Ammon's horn (tissue), 1 donor: ENCODE results near the gene SLC6A17.

ENCODE experiments used
- DNase-seq: peaks from one replicate; pipeline ENCODE4 v3.0.0-alpha.2; 2016; ENCODE audit warnings: low spot score

Gene SLC6A17

DNA sequence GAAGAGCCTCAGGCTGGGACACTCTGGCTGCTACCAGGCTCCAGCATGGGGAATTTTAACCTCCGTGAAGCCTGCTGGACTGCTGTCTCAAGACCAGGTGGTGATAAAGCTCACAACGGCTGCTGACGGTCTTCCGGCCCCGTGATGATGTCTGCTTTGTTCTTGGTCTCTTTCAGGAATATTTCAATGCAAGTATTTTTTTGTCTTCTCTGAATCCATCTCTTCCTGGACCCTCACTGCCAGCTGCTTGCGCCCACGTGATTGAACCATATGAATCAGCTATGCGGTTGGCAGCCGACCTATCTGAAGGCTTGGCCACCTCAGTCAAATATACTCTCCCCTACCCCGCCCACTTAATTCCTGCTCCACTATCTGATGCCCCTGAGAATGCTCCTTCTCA lies 14.6 kb upstream of the SLC6A17 start:
- DNase-seq, result no peak

DNA sequence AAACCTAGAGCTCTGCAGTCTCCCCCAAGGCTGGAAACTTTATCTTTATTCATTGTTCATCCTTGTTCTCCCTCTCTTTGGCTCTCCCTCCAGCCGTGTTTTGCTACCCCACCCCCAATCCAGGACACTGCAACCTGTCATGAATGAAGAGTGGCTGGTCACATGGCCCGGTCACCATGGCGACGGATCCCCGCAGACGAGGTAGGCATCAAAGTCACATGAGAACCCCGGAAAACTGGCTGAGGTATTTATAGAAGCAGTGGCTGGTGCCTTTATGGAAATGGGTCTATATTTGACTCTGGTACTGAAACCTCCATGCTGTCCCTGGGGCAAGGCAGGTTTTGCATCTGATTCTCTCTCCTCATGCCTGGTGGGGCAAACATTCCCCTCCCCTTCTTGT lies 13.4 kb upstream of the SLC6A17 start:
- DNase-seq, result peak; percentile 78

DNA sequence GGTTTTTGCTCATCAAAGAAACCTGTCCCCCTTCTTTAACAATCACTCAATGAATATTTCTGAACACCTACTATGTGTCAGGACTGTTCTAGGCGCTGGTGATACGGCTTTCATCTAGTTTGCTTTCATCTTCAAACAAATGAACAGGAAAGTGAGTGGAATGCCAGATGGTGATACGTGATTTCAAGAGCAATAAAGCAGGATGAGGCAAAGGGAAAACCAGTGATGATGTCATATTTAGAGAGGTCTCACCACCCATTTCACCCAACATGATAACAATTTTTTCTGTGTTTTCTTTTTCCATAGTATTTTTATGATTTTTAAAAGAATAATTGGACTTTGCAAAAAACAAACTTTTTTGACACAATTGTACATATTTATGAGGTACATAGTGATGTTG lies 11.3 kb upstream of the SLC6A17 start:
- no peak for DNase-seq

DNA sequence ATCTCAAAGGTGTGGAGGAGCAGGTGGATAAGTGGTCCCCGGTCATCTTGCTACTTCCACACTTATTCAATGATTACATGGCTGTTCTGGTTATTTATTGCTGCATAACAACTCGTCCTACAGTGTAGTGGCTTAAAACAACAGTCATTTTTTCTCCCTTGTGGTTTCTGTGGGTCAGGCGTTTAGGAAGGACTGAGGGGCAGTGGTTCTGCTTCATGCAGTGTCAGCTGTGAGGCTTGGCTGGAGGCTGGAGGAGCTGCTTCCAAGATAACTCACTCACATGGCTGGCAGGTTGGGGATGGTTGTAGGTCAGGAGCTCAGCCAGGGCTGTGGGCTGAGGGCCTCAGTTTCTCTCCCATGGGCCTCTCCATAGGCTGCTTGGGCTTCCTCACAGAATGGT lies 5.9 kb upstream of the SLC6A17 start:
- no peak for DNase-seq

DNA sequence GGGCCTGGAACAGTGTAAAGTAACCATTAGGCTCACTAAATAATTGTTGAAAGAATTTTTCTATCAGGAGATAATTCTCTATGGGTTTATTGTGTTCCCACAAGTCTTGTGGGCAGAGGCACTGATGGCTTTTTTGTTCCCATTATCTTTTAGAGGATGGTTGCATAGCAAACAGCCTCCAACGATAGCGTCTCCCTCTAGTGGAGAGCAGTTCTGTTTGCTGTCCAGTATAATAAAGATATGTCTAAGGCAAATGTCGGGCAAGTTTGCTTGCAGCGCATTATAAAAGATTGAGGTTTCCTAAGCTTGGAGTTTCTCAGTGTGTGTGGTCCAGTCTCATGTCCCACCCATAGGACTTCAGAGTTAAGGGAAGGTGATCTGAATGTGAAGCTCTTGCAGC lies 1.3 kb upstream of the SLC6A17 start:
- no peak for DNase-seq

DNA sequence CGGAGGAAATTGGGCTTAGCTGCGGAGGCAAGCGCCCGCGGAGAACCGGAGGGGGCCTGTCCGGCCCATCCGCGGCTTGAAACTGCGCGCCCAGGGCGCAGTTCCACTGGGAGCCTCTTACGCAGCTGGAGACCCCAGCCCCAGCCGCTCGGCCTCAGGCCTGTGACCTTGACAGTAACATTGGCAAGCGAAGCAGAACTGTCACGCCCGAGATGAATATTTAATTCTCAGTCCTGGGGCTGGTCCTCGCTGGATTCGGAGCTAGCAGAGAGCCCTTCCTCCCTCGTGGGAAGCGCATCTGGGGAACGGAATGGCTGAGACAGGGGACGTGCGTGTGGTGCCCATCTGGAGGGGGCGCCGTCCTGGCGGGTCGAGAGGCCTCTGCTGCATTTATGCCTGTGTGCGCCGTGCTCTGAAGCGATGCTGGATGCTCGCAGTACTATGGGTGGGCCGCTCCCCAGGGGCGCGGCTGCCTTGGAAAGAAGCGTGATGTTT lies 928 bp downstream of the SLC6A17 start:
- DNase-seq, result no peak

DNA sequence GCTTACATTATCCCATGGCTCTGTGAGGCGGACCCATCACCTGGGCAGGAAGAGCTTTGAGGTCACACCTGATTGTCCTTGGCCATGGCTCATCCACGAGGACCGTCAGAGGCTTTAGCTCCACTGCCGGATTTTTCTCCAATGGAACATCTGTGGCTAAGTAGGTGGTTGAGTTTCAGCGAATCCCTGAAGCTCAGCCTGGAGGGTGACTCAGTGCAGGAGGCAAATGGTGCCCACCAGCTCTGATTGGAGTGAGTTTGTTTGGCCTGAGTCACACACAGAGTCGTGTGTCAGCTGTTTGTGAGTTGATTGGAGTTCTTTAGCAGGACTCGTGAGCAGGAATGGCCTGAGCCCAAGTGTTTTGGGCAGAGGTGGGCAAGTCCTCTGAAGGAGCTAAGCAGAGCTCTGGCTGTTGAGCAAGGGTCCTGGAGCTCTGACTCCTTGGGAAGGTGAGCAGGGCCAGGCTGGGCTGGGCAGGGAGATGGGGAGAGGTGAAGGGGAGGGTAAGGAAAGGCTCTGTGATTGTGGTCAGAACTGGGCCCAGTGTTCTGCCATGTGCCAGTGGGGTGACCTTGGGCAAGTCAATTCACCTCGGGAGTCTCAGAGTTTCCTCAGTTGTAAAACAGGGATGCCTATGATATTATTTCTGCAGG lies 2.0 kb downstream of the SLC6A17 start:
- DNase-seq, result peak; percentile 70

DNA sequence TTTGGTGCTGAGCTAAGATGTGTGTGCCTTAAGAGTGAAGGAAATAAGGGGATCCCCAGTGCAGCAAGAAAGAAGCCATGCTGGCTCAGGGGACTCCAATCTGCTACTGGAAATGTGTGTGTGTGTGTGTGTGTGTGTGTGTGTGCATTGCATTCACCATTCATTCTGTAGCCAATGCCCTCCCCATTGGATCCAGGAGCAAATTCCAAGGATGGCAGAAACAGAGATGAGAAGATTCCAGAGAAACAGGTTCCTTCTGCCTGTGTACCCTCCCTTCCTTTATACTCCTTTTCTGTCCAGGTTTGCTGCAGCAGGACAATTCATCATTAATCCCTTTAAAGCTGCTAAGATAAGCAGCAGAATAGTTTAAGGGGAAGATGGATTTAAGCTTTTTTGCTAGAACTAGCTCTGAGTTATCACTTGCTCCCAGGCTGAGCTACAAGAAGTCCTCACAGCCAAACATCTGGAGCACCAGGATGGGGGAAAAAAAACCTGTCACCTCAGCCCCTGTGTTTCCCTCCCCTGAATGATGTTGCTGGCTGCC lies 3.2 kb downstream of the SLC6A17 start:
- DNase-seq, result no peak

DNA sequence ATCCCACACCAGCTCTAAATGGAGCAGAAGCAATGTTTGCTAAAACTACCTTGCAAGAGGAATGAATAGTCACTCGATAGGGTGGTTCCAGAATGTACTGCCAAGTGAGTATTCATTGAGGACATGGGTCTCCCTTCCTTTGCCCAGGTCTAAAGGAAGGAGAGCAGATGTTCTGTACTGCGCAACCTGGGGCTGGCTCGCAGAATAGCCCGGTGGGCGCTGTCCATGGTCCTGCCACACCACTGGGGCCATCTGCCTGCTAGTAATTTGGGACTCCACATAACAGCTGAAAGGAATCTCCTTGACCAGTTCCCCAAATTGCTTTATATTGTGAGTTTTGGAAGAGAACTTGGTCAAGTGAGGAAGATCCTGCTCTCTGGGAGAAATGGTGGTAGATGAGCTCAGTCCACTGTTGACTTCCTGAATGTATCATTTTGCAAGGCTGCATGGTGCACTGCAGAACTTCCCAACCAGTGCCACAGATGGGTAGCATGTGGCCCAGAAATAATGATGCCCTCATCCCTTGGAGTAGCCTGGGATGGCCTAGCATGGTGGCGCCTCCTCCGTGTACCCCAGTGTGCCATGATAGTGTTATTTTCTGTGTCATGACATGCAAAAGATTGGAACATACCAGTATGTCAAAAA lies 5.7 kb downstream of the SLC6A17 start:
- DNase-seq, result no peak

DNA sequence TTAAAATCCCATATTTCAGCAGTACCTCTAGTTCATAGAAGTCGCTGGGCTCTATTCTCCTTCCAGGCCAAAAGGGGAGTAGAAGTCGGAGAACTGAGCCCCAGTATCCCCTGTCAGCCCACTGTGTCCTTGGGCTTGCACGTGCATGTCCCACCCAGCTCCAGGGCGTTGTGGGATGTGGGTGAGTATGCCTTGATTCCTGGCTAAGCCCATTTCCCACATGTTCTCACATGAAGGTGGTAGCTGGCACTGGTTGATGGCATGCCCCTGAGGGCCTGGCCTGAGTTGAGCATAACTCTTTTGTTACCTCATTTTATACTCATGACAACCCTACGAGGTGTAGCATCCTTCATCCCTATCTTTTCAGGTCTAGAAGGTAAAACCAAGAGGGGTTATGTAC lies 8.0 kb downstream of the SLC6A17 start:
- DNase-seq, result no peak

DNA sequence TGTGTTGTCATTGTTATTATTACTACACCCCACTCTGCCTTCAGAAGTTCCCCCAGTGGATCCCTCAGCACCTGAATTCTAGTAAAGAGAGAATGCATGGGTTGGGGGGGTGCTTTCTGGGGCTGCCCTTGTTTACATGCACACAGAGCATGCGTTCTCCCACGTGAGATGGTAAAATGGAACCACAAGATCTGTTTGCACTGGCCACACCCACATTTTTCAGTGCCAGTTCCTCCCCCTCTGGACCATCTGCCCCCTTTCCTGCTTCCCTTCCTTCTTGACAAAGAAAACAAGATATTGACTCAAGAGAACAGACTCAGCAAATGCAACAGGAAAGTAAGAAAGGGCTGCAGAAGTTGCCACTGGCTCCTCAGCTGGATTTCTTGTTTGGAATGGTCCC lies 8.9 kb downstream of the SLC6A17 start:
- no peak for DNase-seq

DNA sequence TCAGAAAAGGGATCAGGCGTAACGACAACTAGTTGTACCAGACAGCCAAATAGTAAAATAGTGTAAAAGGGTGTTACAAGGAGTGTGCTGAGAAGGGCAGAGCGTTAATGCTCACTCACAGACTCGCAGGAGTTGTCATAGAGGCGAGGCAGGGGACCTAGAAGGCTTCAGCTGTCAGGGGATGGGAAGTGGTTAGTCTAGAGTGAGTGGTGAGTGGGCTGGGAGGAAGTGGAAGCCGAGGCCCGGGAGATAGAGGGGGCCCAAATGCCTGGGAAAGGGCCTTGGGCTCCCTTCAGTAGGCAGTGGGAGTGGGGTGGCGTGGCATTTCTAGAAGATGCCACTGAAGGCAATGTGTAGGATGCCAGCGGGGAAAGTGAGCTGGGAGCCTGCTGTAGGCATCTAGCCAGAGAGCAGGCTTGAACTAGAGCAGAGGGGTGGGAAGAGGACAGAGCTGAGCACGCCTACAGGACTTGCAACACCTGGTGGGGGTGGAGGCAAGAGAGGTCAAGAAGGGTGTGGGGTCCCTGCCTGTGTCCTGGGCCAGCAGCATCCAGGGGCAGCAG lies 10.3 kb downstream of the SLC6A17 start:
- DNase-seq, result no peak

DNA sequence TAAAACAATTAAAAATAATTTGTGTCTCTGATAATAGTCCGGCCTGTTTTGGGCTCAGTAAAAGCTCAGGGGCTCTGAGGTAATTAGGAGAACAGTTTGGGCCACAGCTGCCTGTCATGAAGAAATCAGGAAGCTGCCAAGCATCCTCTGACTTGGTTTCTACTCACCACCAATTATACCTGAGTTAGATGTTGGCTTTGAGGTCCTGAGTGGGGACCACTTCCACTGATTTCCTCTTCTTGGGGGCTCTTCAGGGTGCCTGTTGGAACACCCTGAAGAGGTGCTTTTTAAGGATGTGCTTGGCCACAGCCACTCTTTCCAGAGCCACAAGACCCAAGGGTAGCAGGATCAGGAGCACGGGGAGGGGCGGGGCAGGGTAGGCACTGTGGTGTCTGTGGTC lies 10.9 kb downstream of the SLC6A17 start:
- DNase-seq, result no peak

DNA sequence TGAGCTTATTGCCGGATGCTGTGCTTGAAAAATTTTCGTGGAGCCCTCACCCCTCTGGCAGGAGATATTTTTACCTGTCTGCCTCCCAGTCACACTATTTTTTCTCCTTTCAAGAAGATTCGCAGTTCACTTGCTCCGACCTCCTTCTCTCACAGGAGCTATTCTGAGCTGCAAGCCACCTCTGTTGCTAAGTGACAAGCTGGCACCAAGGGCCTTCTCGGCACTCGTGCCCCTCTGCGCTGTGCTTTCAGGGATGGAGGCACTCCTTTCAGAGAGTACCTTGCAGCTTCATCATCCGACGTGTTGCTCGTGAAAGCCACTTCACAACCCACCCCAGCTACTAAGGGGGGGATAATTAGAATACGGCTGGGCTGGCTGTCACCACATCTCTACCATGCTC lies 11.6 kb downstream of the SLC6A17 start:
- peak; percentile 44 for DNase-seq

DNA sequence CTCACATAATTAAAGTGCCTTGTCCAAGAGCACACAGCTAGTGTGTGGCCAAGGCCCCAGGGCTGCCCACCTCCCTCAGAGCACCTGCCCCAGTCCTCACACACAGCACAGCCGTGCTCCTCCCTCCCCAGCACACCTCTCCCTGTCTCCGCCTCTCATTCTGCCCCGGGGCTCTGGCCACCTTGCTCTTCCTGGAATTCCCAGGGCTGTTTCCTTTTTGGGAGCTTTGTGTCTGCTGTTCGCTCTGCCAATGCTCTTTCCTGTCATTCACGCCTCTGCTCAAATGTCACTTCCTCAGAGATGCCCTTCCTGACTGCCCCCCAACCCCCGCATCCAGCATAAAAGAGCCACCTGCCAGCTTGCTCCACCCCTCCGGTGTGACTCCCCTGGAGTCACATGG lies 13.3 kb downstream of the SLC6A17 start:
- DNase-seq, result no peak

DNA sequence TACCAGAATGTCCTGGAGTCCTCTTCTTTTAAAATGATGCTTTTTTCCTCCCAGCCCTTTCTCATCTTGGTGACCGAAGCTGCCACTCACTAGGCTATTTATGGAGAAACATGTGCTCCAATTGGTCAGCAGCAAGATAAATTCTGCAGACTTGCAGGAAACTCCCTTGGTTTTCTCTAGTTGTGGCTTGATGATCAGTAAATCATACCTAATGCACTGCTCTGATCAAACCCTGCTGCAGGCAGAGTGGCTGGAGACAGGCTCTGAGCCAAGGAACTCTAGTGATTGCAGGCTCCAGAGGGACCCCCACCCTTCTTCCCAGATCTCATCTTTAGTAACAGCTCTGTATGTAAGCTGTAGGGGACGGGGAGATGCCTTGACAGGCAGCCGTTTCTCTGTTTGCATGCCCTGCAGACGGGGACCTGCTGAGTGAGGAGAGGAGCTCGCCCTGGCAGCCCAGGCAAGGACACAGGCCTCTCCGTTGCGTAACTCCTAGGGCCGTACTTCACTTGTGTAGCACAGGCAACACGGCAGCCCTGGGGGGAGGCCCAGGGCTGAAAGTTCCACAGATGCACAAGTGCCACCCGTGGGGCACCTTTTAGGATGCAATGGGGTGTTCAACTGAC lies 14.5 kb downstream of the SLC6A17 start:
- DNase-seq, result no peak

DNA sequence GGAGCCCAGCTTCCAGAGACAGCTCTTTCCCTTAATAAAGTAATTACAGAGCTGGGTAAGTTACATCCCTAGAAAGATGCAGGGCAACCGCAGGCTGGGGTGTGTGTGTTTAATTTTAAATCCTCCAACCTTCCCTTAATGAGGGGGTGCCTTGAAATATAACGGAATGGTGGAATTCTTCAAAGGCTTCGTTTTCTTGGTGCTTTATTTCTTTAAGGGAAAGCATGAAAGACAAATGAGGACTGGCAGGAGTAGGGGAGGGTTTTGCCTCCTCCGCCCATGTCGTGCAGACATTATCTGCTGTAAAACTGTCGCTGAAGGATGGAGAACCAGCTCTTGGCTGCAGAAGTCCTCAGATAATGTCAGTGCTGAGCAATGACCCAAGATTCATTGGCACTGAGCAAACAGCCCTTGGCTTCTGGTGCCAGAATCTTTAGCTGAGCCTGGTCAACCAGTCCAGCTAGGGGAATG lies 15.5 kb downstream of the SLC6A17 start:
- no peak for DNase-seq

DNA sequence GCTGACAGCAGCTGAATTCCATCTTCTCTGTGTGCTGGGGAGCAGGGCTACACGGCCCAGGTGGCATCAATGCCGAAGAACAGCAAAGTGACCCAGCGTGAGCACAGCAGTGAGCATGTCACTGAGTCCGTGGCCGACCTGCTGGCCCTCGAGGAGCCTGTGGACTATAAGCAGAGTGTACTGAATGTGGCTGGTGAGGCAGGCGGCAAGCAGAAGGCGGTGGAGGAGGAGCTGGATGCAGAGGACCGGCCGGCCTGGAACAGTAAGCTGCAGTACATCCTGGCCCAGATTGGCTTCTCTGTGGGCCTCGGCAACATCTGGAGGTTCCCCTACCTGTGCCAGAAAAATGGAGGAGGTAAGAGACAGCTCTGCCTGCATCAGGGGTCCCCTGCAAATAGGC lies 16.6 kb downstream of the SLC6A17 start:
- DNase-seq, result no peak

DNA sequence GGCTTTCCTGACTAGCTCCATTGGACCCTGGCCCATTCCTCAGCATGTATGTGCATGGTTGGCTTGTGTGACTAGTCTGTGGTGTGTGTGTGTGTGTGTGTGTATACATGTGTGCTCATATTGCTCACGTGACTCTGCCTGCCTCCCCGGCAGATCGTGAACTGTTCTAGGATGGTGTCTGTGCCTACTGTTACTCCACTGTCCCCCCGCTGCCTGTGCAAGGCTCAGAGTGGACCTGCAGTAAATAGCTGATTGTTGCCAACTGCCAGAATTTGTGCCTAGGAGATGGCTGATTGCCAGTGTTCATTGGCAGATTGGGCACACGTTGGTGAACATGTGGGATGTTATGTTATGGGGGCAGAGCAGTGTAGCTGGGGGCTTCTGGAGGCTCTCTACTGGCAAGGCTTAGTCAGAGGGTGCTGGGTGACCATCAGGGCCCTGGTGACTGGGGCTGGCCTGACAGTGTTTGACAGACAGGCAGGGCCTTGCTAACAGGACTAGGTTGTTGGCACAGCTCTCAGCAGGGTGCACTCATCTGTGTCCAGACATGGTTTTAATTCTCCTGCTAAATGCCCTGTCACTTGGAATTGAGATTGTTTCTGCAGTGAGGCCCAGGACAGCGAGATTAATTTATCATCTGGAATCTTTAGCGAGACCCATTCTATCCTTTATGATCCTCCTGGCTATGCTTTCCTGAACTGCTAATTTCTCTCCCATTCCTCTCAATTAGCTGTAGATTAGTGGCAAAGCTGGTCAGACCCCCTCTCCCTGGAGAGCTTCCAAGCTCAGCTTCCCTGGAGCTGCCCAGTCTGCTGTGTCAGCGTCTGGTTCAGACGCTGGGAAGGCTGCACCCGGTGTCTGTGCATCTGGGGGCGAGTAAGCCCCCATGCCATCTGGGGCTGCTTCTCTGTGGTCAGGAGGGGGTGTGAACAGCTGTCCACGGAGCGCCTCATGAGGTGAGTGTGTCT lies 20.8 kb downstream of the SLC6A17 start:
- DNase-seq, result peak; percentile 35

DNA sequence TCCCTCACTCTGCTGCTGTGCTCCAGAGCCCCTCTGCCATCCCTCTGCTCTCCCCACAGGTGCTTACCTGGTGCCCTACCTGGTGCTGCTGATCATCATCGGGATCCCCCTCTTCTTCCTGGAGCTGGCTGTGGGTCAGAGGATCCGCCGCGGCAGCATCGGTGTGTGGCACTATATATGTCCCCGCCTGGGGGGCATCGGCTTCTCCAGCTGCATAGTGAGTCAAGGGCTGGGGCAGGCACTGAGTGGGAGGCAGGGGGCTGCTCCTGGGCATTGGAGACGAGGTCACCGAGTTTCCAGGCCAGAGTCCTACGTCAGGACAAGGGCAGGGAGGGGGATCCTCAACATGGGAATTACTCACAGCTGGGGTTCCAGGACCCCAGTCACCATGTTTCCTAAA lies 21.7 kb downstream of the SLC6A17 start:
- DNase-seq, result no peak

DNA sequence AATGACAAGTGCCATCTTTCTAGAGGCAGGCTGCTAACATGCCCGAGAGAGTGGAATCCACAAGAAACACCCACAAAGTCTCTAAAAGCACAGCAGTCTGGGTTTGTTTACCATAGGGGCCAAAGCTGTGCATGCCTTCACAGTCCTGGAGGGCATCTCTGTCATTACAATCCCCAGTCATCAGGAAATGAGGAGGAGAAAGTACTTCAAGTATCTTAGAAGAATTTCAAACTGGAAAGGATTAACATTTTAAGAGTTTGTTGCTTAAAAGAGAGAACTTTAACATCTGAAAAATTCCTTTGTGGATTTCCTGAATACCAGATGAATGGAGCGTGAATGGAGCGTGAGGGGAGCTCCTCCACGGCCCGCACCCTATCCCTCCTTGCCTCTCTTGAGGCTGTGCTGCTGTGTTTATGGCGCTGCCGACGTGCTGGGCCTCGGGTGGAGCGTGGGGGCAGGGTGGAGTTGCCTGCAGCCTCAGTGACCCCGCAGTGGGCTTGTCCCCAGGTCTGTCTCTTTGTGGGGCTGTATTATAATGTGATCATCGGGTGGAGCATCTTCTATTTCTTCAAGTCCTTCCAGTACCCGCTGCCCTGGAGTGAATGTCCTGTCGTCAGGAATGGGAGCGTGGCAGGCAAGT lies 23.3 kb downstream of the SLC6A17 start:
- DNase-seq, result no peak
